MCF 10A (cell line): Measurements from ENCODE around the gene TNFRSF4. TPM values are rescaled to one million over a fixed set of nuclear protein-coding genes. Genes with fewer than 3 reads are reported as not detected.

ENCODE experiments used
- BruUV-seq: library from RNA; stranded (reverse); fragments of 400-500 nt; replicated peaks from 2 replicates; lab custom pipeline; 2021; lab: Mats Ljungman, UMichigan
- CTCF ChIA-PET: fragments of 300-600 bp; sonication (Branson Sonifier 250); formaldehyde crosslinking; extraction: SDS; loops from one replicate; lab custom pipeline; 2021; ENCODE audit warnings: antibody characterized with exemption, inconsistent platforms; lab: Yijun Ruan, JAX
- POLR2A ChIA-PET: fragments of 300-600, 350-650 bp; sonication (Branson Sonifier 250); formaldehyde crosslinking; extraction: SDS; loops from one replicate; lab custom pipeline; 2020; ENCODE audit warnings: antibody characterized with exemption, inconsistent platforms; lab: Yijun Ruan, JAX
- DNase-seq: peaks from one replicate; pipeline ENCODE4 v3.0.0-alpha.2; 2018; ENCODE audit not compliant: unreplicated experiment
- H3K27ac Mint-ChIP-seq: one replicate; pipeline ENCODE4 v1.8.0; 2022; ENCODE audit warnings: mild to moderate bottlenecking, low read depth, mixed read lengths; ENCODE audit not compliant: unreplicated experiment
- H3K27me3 Mint-ChIP-seq: one replicate; pipeline ENCODE4 v1.8.0; 2022; ENCODE audit warnings: mixed read lengths; ENCODE audit not compliant: insufficient read depth, unreplicated experiment
- H3K36me3 Mint-ChIP-seq: one replicate; pipeline ENCODE4 v1.8.0; 2022; ENCODE audit warnings: mild to moderate bottlenecking, moderate library complexity, mixed read lengths; ENCODE audit not compliant: insufficient read depth, unreplicated experiment
- H3K4me1 Mint-ChIP-seq: one replicate; pipeline ENCODE4 v1.8.0; 2022; ENCODE audit warnings: mixed read lengths; ENCODE audit not compliant: insufficient read depth, unreplicated experiment
- H3K4me3 Mint-ChIP-seq: one replicate; pipeline ENCODE4 v1.8.0; 2022; ENCODE audit warnings: mild to moderate bottlenecking, moderate library complexity, mixed read lengths; ENCODE audit not compliant: unreplicated experiment
- H3K9me3 Mint-ChIP-seq: one replicate; pipeline ENCODE4 v1.8.0; 2022; ENCODE audit warnings: mixed read lengths; ENCODE audit not compliant: unreplicated experiment
- intact Hi-C: fragments of 100-400 bp; cut with micrococcal nuclease; formaldehyde crosslinking; loops from 2 replicates; pipeline ENCODE4 v1.14.1; 2022
- total RNA-seq: library from RNA; stranded (reverse); gene quantifications from 2 replicates; pipeline ENCODE4 v1.2.3, GENCODE V29; 2022
- TF ChIP-seq, protein P1 (sequence below): fragments of 200-600 bp; IDR thresholded peaks from one replicate; pipeline ENCODE4 v1.8.0; 2022; ENCODE audit warnings: antibody characterized with exemption, mild to moderate bottlenecking; ENCODE audit not compliant: unreplicated experiment

Gene TNFRSF4
- total RNA-seq, 1 experiment from 2014 or later = not detected

DNA sequence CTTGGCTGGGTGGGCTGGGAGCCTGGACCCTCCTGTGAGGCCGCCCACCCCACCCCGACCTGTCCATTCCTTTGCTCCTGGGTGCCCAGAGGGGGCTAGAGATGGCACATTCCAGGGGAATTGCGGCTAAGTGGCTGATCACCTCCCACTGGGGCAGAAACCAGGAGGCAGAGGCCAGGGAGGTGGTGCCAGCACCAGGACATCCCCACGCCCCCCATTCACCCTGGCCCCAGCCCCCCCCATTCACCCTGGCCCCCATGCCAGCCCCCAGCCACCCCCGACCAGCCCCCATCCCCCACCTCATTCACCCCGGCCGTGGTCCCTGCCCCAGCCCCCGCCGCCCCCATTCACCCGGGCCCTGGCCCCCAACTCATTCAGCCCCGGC lies 26.4 kb upstream of the TNFRSF4 start:
- ChIA-PET POLR2A (interaction anchor here (0.6 to 1.5 kb wide), 2 partner anchors 10 to 159 kb away, joined by 3 to 4 read pairs; partner anchors contain the start of gene CCNL2), CTCF (interaction anchor here (0.7 kb wide), 1 partner anchor 57 kb away, joined by 3 read pairs; no protein-coding TSS in a partner anchor)
- no peak for DNase-seq
- Mint-ChIP-seq H3K4me1 (no peaks in the 10 kb centered on the region), H3K27ac (no peak overlapping the region), H3K4me3 (no peak overlapping the region), H3K27me3 (no peaks in the 10 kb centered on the region), H3K9me3 (no peaks in the 10 kb centered on the region), H3K36me3 (no peaks in the 10 kb centered on the region)
- intact Hi-C loops = no loop called here
- BruUV-seq = no TSS peak
- TF ChIP-seq, protein P1, sequence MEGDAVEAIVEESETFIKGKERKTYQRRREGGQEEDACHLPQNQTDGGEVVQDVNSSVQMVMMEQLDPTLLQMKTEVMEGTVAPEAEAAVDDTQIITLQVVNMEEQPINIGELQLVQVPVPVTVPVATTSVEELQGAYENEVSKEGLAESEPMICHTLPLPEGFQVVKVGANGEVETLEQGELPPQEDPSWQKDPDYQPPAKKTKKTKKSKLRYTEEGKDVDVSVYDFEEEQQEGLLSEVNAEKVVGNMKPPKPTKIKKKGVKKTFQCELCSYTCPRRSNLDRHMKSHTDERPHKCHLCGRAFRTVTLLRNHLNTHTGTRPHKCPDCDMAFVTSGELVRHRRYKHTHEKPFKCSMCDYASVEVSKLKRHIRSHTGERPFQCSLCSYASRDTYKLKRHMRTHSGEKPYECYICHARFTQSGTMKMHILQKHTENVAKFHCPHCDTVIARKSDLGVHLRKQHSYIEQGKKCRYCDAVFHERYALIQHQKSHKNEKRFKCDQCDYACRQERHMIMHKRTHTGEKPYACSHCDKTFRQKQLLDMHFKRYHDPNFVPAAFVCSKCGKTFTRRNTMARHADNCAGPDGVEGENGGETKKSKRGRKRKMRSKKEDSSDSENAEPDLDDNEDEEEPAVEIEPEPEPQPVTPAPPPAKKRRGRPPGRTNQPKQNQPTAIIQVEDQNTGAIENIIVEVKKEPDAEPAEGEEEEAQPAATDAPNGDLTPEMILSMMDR = no peak

DNA sequence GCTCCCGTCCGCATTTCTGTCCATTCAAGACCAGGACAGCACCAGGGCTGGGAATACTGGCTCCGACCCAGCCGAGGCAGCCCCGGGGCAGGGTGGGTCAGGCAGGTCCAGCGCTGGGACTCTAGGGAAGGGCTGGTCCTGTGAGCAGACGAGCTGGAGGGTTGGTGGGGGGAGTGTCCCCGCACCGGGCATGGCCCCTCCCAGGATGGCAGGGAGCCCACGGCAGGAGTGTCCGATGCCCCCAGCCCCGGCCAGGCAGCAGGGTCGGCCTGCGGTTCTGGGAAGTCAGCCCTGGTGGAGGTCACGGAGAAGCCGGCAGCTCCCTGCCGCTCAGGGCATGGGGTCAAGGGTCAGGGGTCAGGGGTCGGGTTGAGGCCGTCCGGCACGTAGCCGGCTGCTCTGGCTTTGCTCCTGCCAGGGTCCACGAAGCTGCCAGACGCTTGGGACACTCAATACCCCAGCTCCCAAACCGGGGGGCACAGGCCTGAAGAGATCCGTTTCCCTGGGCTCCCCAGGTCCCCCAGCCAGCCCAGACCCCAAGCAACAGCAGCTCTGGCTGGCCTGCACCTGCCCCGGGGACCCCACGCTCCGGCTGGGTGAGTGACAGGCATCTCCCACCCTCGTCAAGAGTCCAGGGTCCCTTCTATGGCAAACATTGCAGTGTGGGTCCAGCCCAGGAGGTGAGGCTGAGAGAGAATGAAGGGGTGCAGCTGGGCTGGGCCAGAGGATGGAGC lies 25.8 kb upstream of the TNFRSF4 start:
- no peak overlapping the region for H3K4me3 Mint-ChIP-seq
- peak; percentile 13 for DNase-seq
- H3K27ac Mint-ChIP-seq = no peak overlapping the region
- intact Hi-C loops = no loop called here
- no peaks in the 10 kb centered on the region for H3K4me1 Mint-ChIP-seq
- H3K36me3 Mint-ChIP-seq = no peaks in the 10 kb centered on the region
- H3K9me3 Mint-ChIP-seq = no peaks in the 10 kb centered on the region
- no TSS peak for BruUV-seq
- H3K27me3 Mint-ChIP-seq = no peaks in the 10 kb centered on the region
- CTCF ChIA-PET = interaction anchor here (0.7 to 0.8 kb wide), 3 partner anchors 11 to 117 kb away, joined by 3 read pairs; no protein-coding TSS in a partner anchor
- POLR2A ChIA-PET = interaction anchor here (0.6 to 1.5 kb wide), 5 partner anchors 9 to 159 kb away, joined by 3 to 6 read pairs (median 5); partner anchors contain the start of gene CCNL2
- TF ChIP-seq, protein P1 = no peak

DNA sequence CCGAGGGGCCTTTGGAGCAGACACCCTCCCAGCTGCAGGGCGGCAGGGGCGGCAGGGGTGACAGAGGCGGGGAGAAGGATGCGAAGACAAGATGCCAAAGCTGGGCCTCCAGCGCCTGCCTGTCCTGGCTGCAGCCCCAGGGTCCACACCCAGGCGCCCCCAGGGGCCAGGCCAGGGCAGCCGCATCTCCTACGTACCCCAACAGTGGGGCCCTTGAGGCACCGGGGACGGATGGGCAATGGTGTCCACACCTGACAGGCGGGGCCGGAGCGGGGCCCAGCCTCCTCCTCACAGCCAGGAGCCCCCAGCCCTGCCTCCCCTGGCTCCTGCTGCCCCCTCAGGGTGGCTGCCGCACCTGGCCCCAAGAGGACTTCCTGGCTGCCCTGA lies 25.3 kb upstream of the TNFRSF4 start:
- no peak for DNase-seq
- POLR2A ChIA-PET = interaction anchor here (0.8 to 1.2 kb wide), 3 partner anchors 8 to 22 kb away, joined by 5 to 6 read pairs (median 5); no protein-coding TSS in a partner anchor

More for the DNA sequence above, 25.3 kb upstream of the TNFRSF4 start:
- Mint-ChIP-seq H3K36me3 (peaks cover under 1% of the 10 kb centered on the region), H3K4me1 (no peaks in the 10 kb centered on the region), H3K9me3 (no peaks in the 10 kb centered on the region), H3K4me3 (no peak overlapping the region), H3K27me3 (no peaks in the 10 kb centered on the region), H3K27ac (no peak overlapping the region)
- CTCF ChIA-PET = interaction anchor here (0.7 to 0.8 kb wide), 2 partner anchors 12 to 117 kb away, joined by 3 read pairs; no protein-coding TSS in a partner anchor
- intact Hi-C loops = no loop called here
- TF ChIP-seq, protein P1 = no peak
- BruUV-seq = no TSS peak
